CD4-positive, CD25-positive, alpha-beta regulatory T cell (primary cell): ENCODE data around the gene ZC3H13. TPM values are rescaled to one million over a fixed set of nuclear protein-coding genes. Genes with fewer than 3 reads are reported as not detected.

Experiments
- ATAC-seq, 2 donors: fragments of 150-1000 bp; cut with Tn5 transposase; one replicate each; pipeline ENCODE4 v1.10.0; 2021; ENCODE audit warnings: low read depth in 2 of 2, moderate number of reproducible peaks in 2 of 2, moderate library complexity in 1 of 2
- DNase-seq, 3 donors: peaks; one replicate each; pipeline versions ENCODE4 v3.0.0 to v3.0.0-alpha.2; 2012 to 2022; ENCODE audit warnings: mixed read lengths in 1 of 3
- H3K27ac ChIP-seq: one replicate; pipeline ENCODE4 v1.7.0; 2013; ENCODE audit warnings: mild to moderate bottlenecking, low read length; ENCODE audit not compliant: insufficient read depth, poor library complexity, severe bottlenecking
- H3K27me3 ChIP-seq: one replicate; pipeline ENCODE4 v1.7.0; 2013; ENCODE audit warnings: low read length; ENCODE audit not compliant: control insufficient read depth, insufficient read depth
- H3K36me3 ChIP-seq: one replicate; pipeline ENCODE4 v1.7.0; 2013; ENCODE audit warnings: mild to moderate bottlenecking, low read length, moderate library complexity; ENCODE audit not compliant: control insufficient read depth, insufficient read depth
- H3K4me1 ChIP-seq: 2 replicates; pipeline ENCODE4 v1.7.0; 2013; ENCODE audit warnings: mild to moderate bottlenecking, low read length; ENCODE audit not compliant: insufficient read depth, control insufficient read depth, poor library complexity, severe bottlenecking
- H3K4me3 ChIP-seq: one replicate; pipeline ENCODE4 v1.7.0; 2013; ENCODE audit warnings: low read depth, mild to moderate bottlenecking, low read length, moderate library complexity
- H3K9me3 ChIP-seq, 2 experiments: 1 replicate in 1 of 2; 2 replicates in 1 of 2; pipeline ENCODE4 v1.7.0; 2013; ENCODE audit warnings: low read length in 2 of 2, mild to moderate bottlenecking in 1 of 2, moderate library complexity in 1 of 2; ENCODE audit not compliant: control insufficient read depth in 2 of 2
- H3K27ac Mint-ChIP-seq, 3 donors: one replicate each; pipeline ENCODE4 v1.8.0; 2020 to 2022; ENCODE audit warnings: mild to moderate bottlenecking in 3 of 3, mixed read lengths in 3 of 3, moderate library complexity in 2 of 3
- H3K27me3 Mint-ChIP-seq: one replicate; pipeline ENCODE4 v1.8.0; 2022; ENCODE audit warnings: mild to moderate bottlenecking, mixed read lengths
- H3K36me3 Mint-ChIP-seq: one replicate; pipeline ENCODE4 v1.8.0; 2020; ENCODE audit warnings: mixed read lengths
- H3K4me1 Mint-ChIP-seq, 4 donors: one replicate each; pipeline ENCODE4 v1.8.0; 2020 to 2022; ENCODE audit warnings: mixed read lengths in 4 of 4, mild to moderate bottlenecking in 1 of 4
- H3K4me3 Mint-ChIP-seq, 4 donors: one replicate each; pipeline ENCODE4 v1.8.0; 2020 to 2022; ENCODE audit warnings: mild to moderate bottlenecking in 4 of 4, mixed read lengths in 4 of 4, moderate library complexity in 3 of 4
- H3K9me3 Mint-ChIP-seq, 7 donors: one replicate each; pipeline ENCODE4 v1.8.0; 2020 to 2022; ENCODE audit warnings: mixed read lengths in 7 of 7, mild to moderate bottlenecking in 3 of 7, moderate library complexity in 2 of 7
- polyA plus RNA-seq, 4 donors: library from polyadenylated mRNA; unstranded; fragments of 300-500 nt; fragmentation: Illumina TruSeq; gene quantifications; one replicate each; pipeline ENCODE4 v1.2.3, GENCODE V29; 2021
- total RNA-seq: library from RNA; stranded (reverse); gene quantifications from one replicate; pipeline ENCODE4 v1.2.3, GENCODE V29; 2022

Gene ZC3H13
- total and polyA plus RNA-seq, 5 donors from 2014 or later: 23.7 to 58.4 (median 25.3) TPM

GRCh38 chr13:46058268-46058667, 5.7 kb upstream of the ZC3H13 start:
- H3K4me1 ChIP-seq: peaks cover 2% of the 10 kb centered on the region
- Mint-ChIP-seq H3K27me3 (peaks cover 30% of the 10 kb centered on the region), H3K9me3 (peaks cover 0 to 1% (median 0%) of the 10 kb centered on the region in 7 donors), H3K4me3 (no peak overlapping the region), H3K4me1 (peaks cover 0 to 7% (median 3%) of the 10 kb centered on the region in 4 donors), H3K27ac (no peak overlapping the region), H3K36me3 (no peaks in the 10 kb centered on the region)
- ATAC-seq (no peak), DNase-seq (no peak)
- H3K36me3 ChIP-seq: no peaks in the 10 kb centered on the region
- no peak overlapping the region for H3K4me3 ChIP-seq
- peaks cover 14% of the 10 kb centered on the region for H3K27me3 ChIP-seq
- no peaks in the 10 kb centered on the region for H3K9me3 ChIP-seq
- H3K27ac ChIP-seq: no peak overlapping the region

DNA sequence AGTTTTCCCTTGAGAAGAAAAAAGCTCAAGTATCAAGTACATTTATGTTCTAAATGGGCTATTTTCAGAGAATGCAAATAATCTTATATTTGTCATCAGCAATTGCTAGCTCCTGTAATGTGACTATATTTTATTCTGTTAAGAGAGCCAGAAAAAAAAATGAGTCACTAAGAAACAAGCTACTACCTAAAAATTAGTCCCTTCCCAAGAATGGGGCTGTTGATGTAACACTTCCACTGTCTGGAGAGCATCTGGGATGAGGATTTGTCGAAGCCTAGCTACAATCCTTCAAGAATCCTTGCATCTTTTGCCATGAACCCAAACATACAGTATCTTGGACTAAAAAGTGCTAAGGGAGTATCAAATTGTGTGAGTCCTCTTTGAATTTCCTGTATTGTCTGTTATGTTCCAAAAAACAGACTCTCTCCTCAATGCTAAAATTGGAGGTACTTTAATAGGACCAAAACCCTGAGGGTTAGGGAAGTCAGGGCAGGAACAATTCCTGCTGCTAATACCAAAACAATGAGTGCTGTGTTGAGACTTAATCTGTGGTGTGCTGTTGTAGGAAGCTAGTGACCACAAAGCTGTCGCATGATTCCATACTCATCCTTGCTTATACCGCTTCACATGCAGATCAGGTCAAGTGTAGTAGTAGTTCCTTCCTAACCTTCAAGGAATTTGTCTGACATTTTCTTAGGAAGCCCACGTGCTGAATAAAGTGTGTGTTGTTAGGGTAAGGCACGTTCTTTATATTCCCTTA, 4.9 kb upstream of the ZC3H13 start:
- Histone ChIP-seq H3K27ac (no peak overlapping the region), H3K4me3 (no peak overlapping the region), H3K9me3 (no peaks in the 10 kb centered on the region), H3K4me1 (peaks cover 7% of the 10 kb centered on the region), H3K36me3 (no peaks in the 10 kb centered on the region), H3K27me3 (peaks cover 13% of the 10 kb centered on the region)
- peaks cover 3 to 13% (median 8%) of the 10 kb centered on the region in 4 donors for H3K4me1 Mint-ChIP-seq
- H3K4me3 Mint-ChIP-seq: no peak overlapping the region
- DNase-seq (no peak), ATAC-seq (no peak)
- H3K27me3 Mint-ChIP-seq: peaks cover 35% of the 10 kb centered on the region
- H3K27ac Mint-ChIP-seq: no peak overlapping the region
- no peaks in the 10 kb centered on the region for H3K36me3 Mint-ChIP-seq
- no peaks in the 10 kb centered on the region for H3K9me3 Mint-ChIP-seq

GRCh38 chr13:46053162-46054012, 841 bp upstream of the ZC3H13 start:
- H3K9me3 ChIP-seq: no peaks in the 10 kb centered on the region
- peak overlapping the region; percentile 91 for H3K4me3 ChIP-seq
- H3K27me3 ChIP-seq: peaks cover 13% of the 10 kb centered on the region
- peaks cover 28% of the 10 kb centered on the region for H3K4me1 ChIP-seq
- Mint-ChIP-seq H3K27me3 (peaks cover 31% of the 10 kb centered on the region), H3K27ac (peak overlapping the region; percentile 97 to 99 (median 98)), H3K4me1 (peaks cover 21 to 40% (median 31%) of the 10 kb centered on the region in 4 donors), H3K4me3 (peak overlapping the region; percentile 92 to 96 (median 94)), H3K9me3 (no peaks in the 10 kb centered on the region), H3K36me3 (peaks cover 3% of the 10 kb centered on the region)
- no peaks in the 10 kb centered on the region for H3K36me3 ChIP-seq
- peak overlapping the region; percentile 97 for H3K27ac ChIP-seq
- DNase-seq (no peak), ATAC-seq (no peak)

GRCh38 chr13:46051968-46052318, 603 bp downstream of the ZC3H13 start:
- peaks cover 3% of the 10 kb centered on the region for H3K36me3 Mint-ChIP-seq
- H3K27ac Mint-ChIP-seq: peak overlapping the region; percentile 97 to 99 (median 98)
- Histone ChIP-seq H3K27me3 (peaks cover 10% of the 10 kb centered on the region), H3K4me3 (peak overlapping the region; percentile 91), H3K27ac (peak overlapping the region; percentile 97), H3K36me3 (no peaks in the 10 kb centered on the region), H3K4me1 (peaks cover 31% of the 10 kb centered on the region), H3K9me3 (no peaks in the 10 kb centered on the region)
- no peaks in the 10 kb centered on the region for H3K9me3 Mint-ChIP-seq
- H3K4me3 Mint-ChIP-seq: peak overlapping the region; percentile 92 to 96 (median 94)
- ATAC-seq (peak in 1 of 2 donors; percentile 5), DNase-seq (no peak)
- peaks cover 30% of the 10 kb centered on the region for H3K27me3 Mint-ChIP-seq
- peaks cover 27 to 49% (median 36%) of the 10 kb centered on the region in 4 donors for H3K4me1 Mint-ChIP-seq

DNA sequence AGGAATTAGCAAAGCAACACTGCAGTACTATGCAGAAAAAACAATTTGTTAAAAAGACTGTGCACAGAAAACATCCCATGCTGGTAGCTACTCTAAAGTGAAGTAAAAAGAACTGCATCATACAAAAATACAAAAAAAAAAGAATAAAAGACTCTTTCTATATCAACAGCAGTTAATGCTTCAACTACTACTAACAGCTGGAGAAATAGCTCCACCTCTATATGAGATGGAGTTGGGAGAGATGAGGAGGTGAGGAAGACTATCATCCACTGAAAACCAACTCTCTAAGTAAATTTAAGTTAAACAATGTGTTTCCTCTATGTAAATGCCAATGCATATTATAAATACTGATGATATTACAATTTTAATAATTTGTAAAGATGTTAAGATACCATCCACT, 1.8 kb downstream of the ZC3H13 start:
- Mint-ChIP-seq H3K4me1 (peaks cover 34 to 54% (median 40%) of the 10 kb centered on the region in 4 donors), H3K27me3 (peaks cover 21% of the 10 kb centered on the region), H3K36me3 (peaks cover 3% of the 10 kb centered on the region), H3K9me3 (no peaks in the 10 kb centered on the region), H3K4me3 (peak overlapping the region; percentile 41 to 93 (median 76)), H3K27ac (no peak overlapping the region)
- H3K27me3 ChIP-seq: peaks cover 10% of the 10 kb centered on the region
- no peaks in the 10 kb centered on the region for H3K36me3 ChIP-seq
- H3K4me1 ChIP-seq: peaks cover 35% of the 10 kb centered on the region
- no peak overlapping the region for H3K27ac ChIP-seq
- no peaks in the 10 kb centered on the region for H3K9me3 ChIP-seq
- DNase-seq (no peak), ATAC-seq (no peak)
- peak overlapping the region; percentile 91 for H3K4me3 ChIP-seq

GRCh38 chr13:46045424-46045823, 7.1 kb downstream of the ZC3H13 start:
- H3K9me3 ChIP-seq: no peaks in the 10 kb centered on the region
- Mint-ChIP-seq H3K36me3 (peaks cover 26% of the 10 kb centered on the region), H3K27me3 (no peaks in the 10 kb centered on the region), H3K4me3 (peak overlapping the region in 1 of 4 donors; percentile 2), H3K4me1 (peaks cover 22 to 48% (median 35%) of the 10 kb centered on the region in 4 donors), H3K27ac (no peak overlapping the region), H3K9me3 (no peaks in the 10 kb centered on the region)
- H3K36me3 ChIP-seq: peaks cover 23% of the 10 kb centered on the region
- no peaks in the 10 kb centered on the region for H3K27me3 ChIP-seq
- no peak overlapping the region for H3K27ac ChIP-seq
- DNase-seq (no peak), ATAC-seq (no peak)
- peaks cover 13% of the 10 kb centered on the region for H3K4me1 ChIP-seq
- no peak overlapping the region for H3K4me3 ChIP-seq

DNA sequence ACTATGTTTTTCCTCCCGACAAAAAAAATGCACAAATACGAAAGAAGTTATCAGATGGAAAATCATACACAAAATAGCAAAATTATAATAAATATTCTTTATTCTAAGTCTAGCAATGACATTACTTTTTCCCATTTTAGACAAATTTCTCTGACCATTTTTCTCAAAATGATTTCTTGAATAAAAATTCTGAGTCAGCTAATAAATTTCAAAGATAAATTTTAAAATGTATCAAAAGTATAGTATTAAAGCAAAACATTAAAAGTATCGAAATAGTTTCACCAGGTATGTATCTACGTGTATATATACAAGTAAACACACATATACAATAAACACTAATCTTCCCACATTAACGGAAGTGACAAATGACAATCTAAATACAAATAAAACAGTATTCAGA, 8.9 kb downstream of the ZC3H13 start:
- Histone ChIP-seq H3K27me3 (no peaks in the 10 kb centered on the region), H3K36me3 (peaks cover 40% of the 10 kb centered on the region), H3K9me3 (no peaks in the 10 kb centered on the region), H3K4me1 (peaks cover 9% of the 10 kb centered on the region), H3K27ac (no peak overlapping the region), H3K4me3 (no peak overlapping the region)
- H3K9me3 Mint-ChIP-seq: no peaks in the 10 kb centered on the region
- no peak overlapping the region for H3K4me3 Mint-ChIP-seq
- no peak overlapping the region for H3K27ac Mint-ChIP-seq
- H3K4me1 Mint-ChIP-seq: peaks cover 9 to 40% (median 25%) of the 10 kb centered on the region in 4 donors
- peaks cover 35% of the 10 kb centered on the region for H3K36me3 Mint-ChIP-seq
- ATAC-seq (no peak), DNase-seq (no peak)
- H3K27me3 Mint-ChIP-seq: no peaks in the 10 kb centered on the region
